GM19372 (cell line): ENCODE data around the gene STX8.
"Not testable (repeated sequence)": the region's sequence is repeated elsewhere in the genome, so short reads cannot be mapped to it uniquely, and the experiment has no call there.

Source experiments
- ATAC-seq: cut with Tn5 transposase; IDR thresholded peaks from one replicate; pipeline ENCODE4 v1.9.1; 2021; ENCODE audit warnings: mild to moderate bottlenecking, low read depth, moderate library complexity; ENCODE audit not compliant: unreplicated experiment

The STX8 gene

DNA sequence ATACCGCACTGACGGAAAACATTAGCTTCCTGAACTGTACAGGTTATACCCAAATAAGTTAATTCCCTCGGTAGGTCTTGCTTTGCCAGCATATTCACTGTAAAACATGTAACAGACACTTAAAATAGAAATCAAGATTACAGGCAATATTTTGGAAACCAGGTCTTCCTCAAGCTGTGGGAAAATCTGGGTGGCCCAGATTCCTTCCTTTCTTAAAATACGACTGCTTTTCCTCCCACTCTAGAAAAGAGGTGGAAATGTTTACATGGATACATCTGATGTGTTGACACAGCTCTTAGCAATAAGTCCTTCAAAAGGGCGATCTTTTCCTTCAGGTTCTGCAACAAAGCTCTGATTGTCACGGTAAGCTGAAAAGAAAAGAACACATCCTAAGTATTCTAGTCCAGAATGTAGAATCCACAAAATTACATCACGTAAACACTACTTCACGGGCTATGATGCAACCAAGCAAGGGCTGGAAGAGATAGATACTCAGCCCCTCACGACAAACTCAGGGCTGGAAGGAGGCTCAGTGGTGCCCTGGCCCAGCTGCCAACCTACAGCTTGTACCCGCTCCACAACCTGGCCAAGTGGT lies 18.4 kb downstream of the STX8 start:
- no peak for ATAC-seq

DNA sequence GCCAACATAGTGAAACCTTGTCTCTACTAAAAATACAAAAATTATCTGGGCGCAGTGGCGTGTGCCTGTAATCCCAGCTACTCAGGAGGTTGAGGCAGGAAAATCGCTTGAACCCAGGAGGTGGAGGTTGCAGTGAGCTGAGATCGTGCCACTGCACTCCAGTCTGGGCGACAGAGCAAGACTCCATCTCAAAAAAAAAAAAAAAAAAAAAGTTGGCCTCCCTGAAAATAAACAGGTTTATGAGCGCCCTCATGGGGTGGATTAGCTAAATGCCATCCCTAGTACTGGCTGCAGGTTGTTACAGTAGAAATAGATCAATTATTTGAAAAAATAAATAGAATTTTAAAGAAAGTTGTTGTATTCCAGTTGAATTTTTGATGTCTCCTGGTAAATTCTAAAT lies 20.9 kb downstream of the STX8 start:
- ATAC-seq, result not testable (repeated sequence)

- ATAC-seq, result no peak
Observed at GRCh38 chr17:9553596-9553995, 22.0 kb downstream of the STX8 start.

- no peak for ATAC-seq
Observed at GRCh38 chr17:9553181-9553580, 22.4 kb downstream of the STX8 start.

- ATAC-seq, result no peak
Observed at GRCh38 chr17:9549215-9549614, 26.4 kb downstream of the STX8 start.

DNA sequence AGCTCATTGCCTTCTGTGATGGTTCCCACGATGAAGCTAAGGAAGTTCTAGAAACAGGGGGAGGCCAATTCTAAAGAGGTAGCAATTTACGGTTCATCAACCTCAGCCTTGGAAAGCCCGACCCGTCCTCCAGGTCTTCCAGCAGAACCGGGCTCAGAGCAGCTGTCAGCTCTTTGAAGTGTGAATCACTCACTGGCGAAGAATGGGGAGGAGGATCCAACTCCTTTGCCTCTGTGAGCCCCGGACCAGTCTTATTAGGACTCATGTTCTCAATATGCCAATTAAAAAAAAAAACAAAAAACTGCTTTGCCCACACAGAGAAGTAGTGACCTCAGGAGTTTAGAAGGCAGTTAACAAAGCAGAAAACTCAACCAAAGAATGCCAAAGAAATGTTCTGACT lies 31.4 kb downstream of the STX8 start:
- ATAC-seq, result no peak

GRCh38 chr17:9541718-9542117 lies 33.9 kb downstream of the STX8 start:
- ATAC-seq, result no peak

DNA sequence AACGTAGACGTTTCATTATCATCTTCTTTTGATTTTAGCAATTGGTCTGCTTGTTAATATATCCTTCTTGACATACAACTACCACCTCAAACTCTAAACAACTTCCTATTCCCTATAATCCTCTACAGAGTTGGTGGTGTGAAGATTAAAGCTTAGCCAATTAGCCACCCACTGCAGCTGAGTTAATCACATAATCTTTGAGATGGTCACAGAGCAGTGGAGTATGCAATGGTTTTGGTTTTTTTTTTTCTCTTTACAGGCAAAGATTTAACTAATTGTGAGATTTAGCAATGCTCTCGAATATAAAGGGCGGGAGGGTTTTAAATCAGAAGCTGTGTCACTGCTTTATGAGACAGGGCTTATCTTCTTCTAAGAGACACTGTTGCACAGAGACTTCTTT lies 37.0 kb downstream of the STX8 start:
- ATAC-seq, result no peak

- ATAC-seq, result no peak
Observed at GRCh38 chr17:9537177-9537776, 38.3 kb downstream of the STX8 start.

GRCh38 chr17:9536061-9536460 lies 39.6 kb downstream of the STX8 start:
- no peak for ATAC-seq

GRCh38 chr17:9533441-9533840 lies 42.2 kb downstream of the STX8 start:
- no peak for ATAC-seq

GRCh38 chr17:9532715-9533114 lies 42.9 kb downstream of the STX8 start:
- ATAC-seq, result no peak

- no peak for ATAC-seq
Observed at GRCh38 chr17:9531034-9531433, 44.6 kb downstream of the STX8 start.

GRCh38 chr17:9529033-9529700 lies 46.5 kb downstream of the STX8 start:
- no peak for ATAC-seq

- ATAC-seq, result no peak
Observed at GRCh38 chr17:9527788-9528187, 47.8 kb downstream of the STX8 start.

GRCh38 chr17:9522074-9522473 lies 53.5 kb downstream of the STX8 start:
- ATAC-seq, result no peak

DNA sequence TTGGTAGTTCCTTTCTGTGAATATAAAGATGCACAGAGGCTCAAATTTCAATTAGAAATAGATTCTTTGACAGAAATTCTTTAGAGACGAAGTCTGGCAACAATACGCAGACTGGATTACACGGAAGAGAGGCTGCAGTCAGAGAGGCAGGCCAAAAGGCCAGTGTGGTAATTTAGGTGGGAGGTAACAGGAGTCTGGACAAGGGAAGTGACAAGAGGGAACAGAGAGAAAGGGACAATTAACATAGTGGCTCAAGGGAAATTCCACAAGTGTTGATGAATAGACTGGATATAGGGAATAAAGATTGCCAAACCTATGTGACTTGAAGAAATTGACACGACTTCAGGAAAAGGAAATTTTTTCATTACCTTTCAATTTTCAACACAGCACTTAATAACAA lies 54.6 kb downstream of the STX8 start:
- no peak for ATAC-seq

GRCh38 chr17:9520649-9521048 lies 55.0 kb downstream of the STX8 start:
- no peak for ATAC-seq

- ATAC-seq, result no peak
Observed at GRCh38 chr17:9519583-9520272, 55.9 kb downstream of the STX8 start.

- ATAC-seq, result no peak
Observed at GRCh38 chr17:9517396-9517795, 58.2 kb downstream of the STX8 start.

- ATAC-seq, result no peak
Observed at GRCh38 chr17:9513266-9513665, 62.4 kb downstream of the STX8 start.
